T-helper 1 cell (primary cell): ENCODE measurements around the gene SCAMP4.

Experiments
- DNase-seq, 5 donors: peaks; one replicate each; pipeline ENCODE4 v3.0.0-alpha.2; 2012 to 2020

The SCAMP4 gene

GRCh38 chr19:1961000-1961883 is 56.0 kb downstream of the SCAMP4 start:
- no peak for DNase-seq

GRCh38 chr19:1962674-1963073 is 57.5 kb downstream of the SCAMP4 start:
- no peak for DNase-seq

- DNase-seq: no peak
These were observed 61.9 kb downstream of the SCAMP4 start for GRCh38 chr19:1967087-1967608.

- no peak for DNase-seq
These were observed 63.3 kb downstream of the SCAMP4 start for GRCh38 chr19:1968279-1969175.

- no peak for DNase-seq
These were observed 64.2 kb downstream of the SCAMP4 start for GRCh38 chr19:1969176-1970002.

- no peak for DNase-seq
These were observed 65.0 kb downstream of the SCAMP4 start for GRCh38 chr19:1970003-1970805.

- no peak for DNase-seq
These were observed 65.8 kb downstream of the SCAMP4 start for GRCh38 chr19:1970806-1971502.

GRCh38 chr19:1974381-1975161 is 69.4 kb downstream of the SCAMP4 start:
- no peak for DNase-seq

GRCh38 chr19:1975162-1975480 is 69.9 kb downstream of the SCAMP4 start:
- DNase-seq: no peak
